ENCODE measurements around the gene SPRY2. TPM values are rescaled to one million over a fixed set of nuclear protein-coding genes. Genes with fewer than 3 reads are reported as not detected.

The SPRY2 gene
- total RNA-seq, 4 donors from 2014 or later = 44.3 to 46.1 (median 44.7) TPM

GRCh38 chr13:80342471-80343371 is 1.8 kb upstream of the SPRY2 start:
- H3K4me3 ChIP-seq = peak overlapping the region; percentile 79 to 96 (median 88)
- H3K27ac ChIP-seq (replicated peaks in 1 of 4) = peak overlapping the region; percentile 89 to 94 (median 91)
- peaks cover 18 to 25% (median 21%) of the 10 kb centered on the region in 4 donors for H3K4me1 ChIP-seq
- no peaks in the 10 kb centered on the region for H3K27me3 ChIP-seq
- TF ChIP-seq POLR2AphosphoS5 (IDR thresholded peaks at IDR 0.05) (peak; percentile 59 to 67), EP300 (IDR thresholded peaks at IDR 0.05) (no peak), POLR2A (IDR thresholded peaks at IDR 0.05; ENCODE audit: low read depth) (no peak), CTCF (IDR thresholded peaks at IDR 0.05) (peak; percentile 88 to 99 (median 99))
- intact Hi-C loops (cut with DNase I) = loop anchor here (1.0 to 10.0 kb wide), 2 partner anchors 21 to 668 kb away; no protein-coding TSS in a partner anchor
- H3K9me3 ChIP-seq = no peaks in the 10 kb centered on the region
- DNase-seq (ENCODE audit: extremely low spot score) = peak; percentile 96
- H3K36me3 ChIP-seq = no peaks in the 10 kb centered on the region
- WGBS = 2% methylated on average over 53 of the region's 61 CpGs

- intact Hi-C loops (cut with DNase I) = loop anchor here (1.0 to 10.0 kb wide), 2 partner anchors 21 to 667 kb away; no protein-coding TSS in a partner anchor
- H3K4me3 ChIP-seq = peak overlapping the region; percentile 79 to 96 (median 88)
- peak overlapping the region; percentile 89 to 94 (median 91) for H3K27ac ChIP-seq (replicated peaks in 1 of 4)
- peaks cover 21 to 33% (median 28%) of the 10 kb centered on the region in 4 donors for H3K4me1 ChIP-seq
- no peaks in the 10 kb centered on the region for H3K27me3 ChIP-seq
- H3K9me3 ChIP-seq = no peaks in the 10 kb centered on the region
- DNase-seq (ENCODE audit: extremely low spot score) = no peak
- H3K36me3 ChIP-seq = peaks cover 5 to 8% (median 7%) of the 10 kb centered on the region in 4 donors
- 2% methylated on average over 15 of the region's 16 CpGs for WGBS
- TF ChIP-seq POLR2A (IDR thresholded peaks at IDR 0.05; ENCODE audit: low read depth) (no peak), EP300 (IDR thresholded peaks at IDR 0.05) (no peak), POLR2AphosphoS5 (IDR thresholded peaks at IDR 0.05) (no peak), CTCF (IDR thresholded peaks at IDR 0.05) (no peak)
Measured at GRCh38 chr13:80341756-80342370, 937 bp upstream of the SPRY2 start.

GRCh38 chr13:80340651-80341100 is 250 bp downstream of the SPRY2 start:
- 0% methylated on average over 27 of the region's 45 CpGs for WGBS
- TF ChIP-seq EP300 (IDR thresholded peaks at IDR 0.05) (no peak), POLR2A (IDR thresholded peaks at IDR 0.05; ENCODE audit: low read depth) (no peak), POLR2AphosphoS5 (IDR thresholded peaks at IDR 0.05) (no peak), CTCF (IDR thresholded peaks at IDR 0.05) (no peak)
- Histone ChIP-seq H3K27me3 (no peaks in the 10 kb centered on the region), H3K4me1 (peaks cover 27 to 42% (median 35%) of the 10 kb centered on the region in 4 donors), H3K4me3 (peak overlapping the region; percentile 79 to 96 (median 88)), H3K27ac (replicated peaks in 1 of 4) (peak overlapping the region; percentile 89 to 94 (median 91)), H3K36me3 (peaks cover 8 to 18% (median 13%) of the 10 kb centered on the region in 4 donors), H3K9me3 (no peaks in the 10 kb centered on the region)
- no peak for DNase-seq (ENCODE audit: extremely low spot score)
- intact Hi-C loops (cut with DNase I) = loop anchor here (10.0 kb wide), 1 partner anchor 666 kb away; no protein-coding TSS in a partner anchor

- 0% methylated on average over 26 of the region's 59 CpGs for WGBS
- H3K4me3 ChIP-seq = peak overlapping the region; percentile 79 to 96 (median 88)
- no peaks in the 10 kb centered on the region for H3K27me3 ChIP-seq
- H3K4me1 ChIP-seq = peaks cover 21 to 42% (median 36%) of the 10 kb centered on the region in 4 donors
- H3K9me3 ChIP-seq = no peaks in the 10 kb centered on the region
- no peak for DNase-seq (ENCODE audit: extremely low spot score)
- TF ChIP-seq POLR2AphosphoS5 (IDR thresholded peaks at IDR 0.05) (no peak), POLR2A (IDR thresholded peaks at IDR 0.05; ENCODE audit: low read depth) (no peak), CTCF (IDR thresholded peaks at IDR 0.05) (no peak), EP300 (IDR thresholded peaks at IDR 0.05) (no peak)
- intact Hi-C loops (cut with DNase I) = loop anchor here (10.0 kb wide), 2 partner anchors 665 to 935 kb away; partner anchors contain the start of gene RBM26
- peak overlapping the region; percentile 89 to 94 (median 91) for H3K27ac ChIP-seq (replicated peaks in 1 of 4)
- H3K36me3 ChIP-seq = peaks cover 8 to 24% (median 13%) of the 10 kb centered on the region in 4 donors
Measured at GRCh38 chr13:80339912-80340650, 845 bp downstream of the SPRY2 start.
